Amygdala (tissue), 56 donors: ENCODE results near the gene DMAC2.
"Not testable (repeated sequence)": the region's sequence is repeated elsewhere in the genome, so short reads cannot be mapped to it uniquely, and the experiment has no call there.

Experiments used
- DNase-seq, 56 donors: peaks; one replicate each; lab custom pipeline; 2025; lab: John Stamatoyannopoulos, UW

Gene DMAC2

GRCh38 chr19:41424335-41425173 lies 15.2 kb downstream of the DMAC2 start:
- DNase-seq: no peak

DNA sequence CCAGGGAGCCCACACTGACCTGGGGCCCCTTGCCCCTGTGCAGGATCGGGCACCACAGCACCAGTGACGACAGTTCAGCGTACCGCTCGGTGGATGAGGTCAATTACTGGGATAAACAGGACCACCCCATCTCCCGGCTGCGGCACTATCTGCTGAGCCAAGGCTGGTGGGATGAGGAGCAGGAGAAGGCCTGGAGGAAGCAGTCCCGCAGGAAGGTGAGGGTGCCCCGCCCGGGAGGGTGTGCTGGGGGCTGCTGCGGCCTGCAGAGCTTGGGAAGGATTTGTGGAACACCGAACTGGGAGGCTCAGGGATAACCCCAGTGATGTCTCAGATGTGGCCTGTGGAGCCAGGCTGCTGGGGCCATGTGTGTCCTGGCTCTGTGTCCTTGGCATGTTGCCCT lies 16.8 kb downstream of the DMAC2 start:
- no peak for DNase-seq

DNA sequence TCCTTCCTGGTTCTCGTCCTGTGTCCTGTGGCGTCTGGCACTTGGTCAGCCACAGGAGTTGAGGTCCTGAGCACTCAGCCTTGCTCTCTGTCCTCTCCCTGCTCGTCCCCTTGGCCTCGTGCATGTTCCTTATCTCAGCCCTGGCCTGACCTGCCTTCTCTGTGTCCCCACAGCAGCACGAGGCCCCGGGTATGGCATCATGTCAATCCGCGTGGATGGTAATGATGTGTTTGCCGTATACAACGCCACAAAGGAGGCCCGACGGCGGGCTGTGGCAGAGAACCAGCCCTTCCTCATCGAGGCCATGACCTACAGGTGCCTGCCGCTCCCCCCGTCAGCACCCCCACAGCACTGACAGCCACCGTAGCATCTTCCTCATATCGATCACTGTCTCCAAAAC lies 17.3 kb downstream of the DMAC2 start:
- DNase-seq: no peak

- no peak for DNase-seq
Measured at GRCh38 chr19:41421973-41422372, 17.7 kb downstream of the DMAC2 start.

DNA sequence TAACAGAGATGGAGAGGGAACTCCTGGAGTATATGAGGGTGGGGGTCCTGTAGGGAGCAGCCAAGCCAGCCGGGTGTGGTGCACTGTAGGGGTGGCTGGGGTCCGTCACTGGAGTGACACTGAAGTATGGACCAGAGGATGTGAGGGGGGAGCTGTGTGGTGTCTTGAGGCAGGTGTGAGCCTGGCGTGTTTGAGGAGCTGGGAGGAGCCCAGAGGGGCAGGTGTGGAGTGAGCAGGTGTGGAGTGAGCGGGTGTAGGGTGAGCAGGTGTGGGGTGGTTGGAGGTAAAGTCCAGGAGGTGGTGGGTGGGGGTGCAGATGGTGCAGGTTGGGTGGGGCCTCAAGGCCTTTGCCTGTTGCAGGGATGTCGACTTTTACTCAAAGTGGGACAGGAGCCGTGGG lies 18.4 kb downstream of the DMAC2 start:
- DNase-seq: no peak

DNA sequence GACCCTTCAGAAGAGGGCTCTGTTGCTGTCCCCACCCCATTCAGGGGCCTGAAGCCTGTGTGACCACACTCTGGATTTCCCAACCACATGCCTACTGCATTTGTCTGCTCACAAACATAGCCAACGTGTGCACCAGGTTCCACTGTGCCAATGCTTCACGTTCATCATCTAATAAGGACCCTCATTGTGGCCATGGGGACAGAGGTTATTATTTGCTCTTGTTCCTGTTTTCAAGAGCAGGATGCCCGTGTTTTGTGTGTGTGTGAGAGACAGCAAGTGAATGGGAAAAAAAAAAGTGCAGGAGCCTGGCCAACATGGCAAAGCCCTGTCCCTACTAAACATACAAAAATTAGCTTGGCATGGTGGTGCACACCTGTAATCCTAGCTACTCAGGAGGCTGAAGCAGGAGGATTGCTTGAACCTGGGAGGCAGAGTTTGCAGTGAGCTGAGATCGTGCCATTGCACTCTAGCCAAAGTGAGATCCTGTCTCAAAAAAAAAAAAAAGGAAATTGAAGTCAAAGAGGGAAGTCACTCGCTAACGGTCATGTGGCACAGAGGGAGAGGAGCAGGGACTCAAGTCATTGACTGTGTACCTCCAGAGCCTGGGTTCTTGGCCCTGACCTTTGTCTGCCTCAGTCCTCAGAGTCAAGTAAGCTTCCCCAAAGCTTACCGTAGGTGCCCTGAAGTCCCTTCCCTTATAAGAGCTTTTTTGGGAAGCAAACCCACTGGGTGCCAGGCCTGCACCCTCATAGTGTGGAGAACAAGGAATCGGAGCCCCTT lies 19.4 kb downstream of the DMAC2 start:
- peak in 5 of 56 donors; percentile 2 to 42 (median 12) for DNase-seq

DNA sequence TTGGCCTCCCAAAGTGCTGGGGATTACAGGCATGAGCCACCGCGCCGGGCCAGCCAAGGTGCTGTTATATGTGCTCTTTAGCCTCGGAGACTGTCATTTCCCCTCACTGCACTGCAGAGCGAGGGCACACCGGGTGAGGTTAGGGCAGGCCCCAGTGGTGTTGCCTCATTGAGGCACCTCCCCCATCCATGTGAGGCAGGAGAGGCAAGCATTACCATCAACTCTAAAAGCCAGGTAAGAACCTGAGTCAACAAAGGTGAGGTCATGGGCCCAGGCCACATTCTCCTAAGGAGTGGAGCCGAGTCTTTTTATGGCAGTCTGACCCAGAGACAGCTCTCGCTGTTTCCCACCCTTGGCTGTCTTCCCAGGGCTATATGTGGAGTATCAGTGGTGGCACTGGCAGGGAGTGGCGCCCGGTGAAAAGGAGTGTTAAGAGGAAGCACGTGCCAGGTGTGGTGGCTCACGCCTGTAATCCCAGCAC lies 23.5 kb downstream of the DMAC2 start:
- DNase-seq: no peak

DNA sequence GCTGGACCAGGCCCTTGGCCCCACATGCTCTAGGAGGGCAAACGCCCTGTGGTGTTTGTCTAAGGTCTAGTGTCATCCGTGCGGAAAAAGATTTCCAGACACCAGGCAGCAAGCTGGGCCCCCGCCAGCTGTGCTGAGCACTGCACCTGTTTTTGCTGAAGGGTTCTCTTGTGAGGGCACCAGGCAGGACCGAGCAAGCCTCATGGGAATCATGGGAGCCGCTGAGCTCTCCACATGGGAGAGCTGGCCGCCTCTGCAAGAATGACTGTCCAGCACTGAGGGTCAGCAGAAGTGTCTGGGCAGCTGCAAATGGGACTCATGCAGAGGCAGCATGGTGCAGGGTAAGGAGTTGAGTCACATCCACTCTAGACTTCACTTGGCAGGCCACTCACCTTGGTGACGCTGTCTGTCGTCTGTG lies 24.5 kb downstream of the DMAC2 start:
- no peak for DNase-seq

GRCh38 chr19:41414461-41414860 lies 25.3 kb downstream of the DMAC2 start:
- DNase-seq: no peak

GRCh38 chr19:41413947-41414346 lies 25.8 kb downstream of the DMAC2 start:
- DNase-seq: no peak

GRCh38 chr19:41412953-41413352 lies 26.8 kb downstream of the DMAC2 start:
- no peak for DNase-seq

DNA sequence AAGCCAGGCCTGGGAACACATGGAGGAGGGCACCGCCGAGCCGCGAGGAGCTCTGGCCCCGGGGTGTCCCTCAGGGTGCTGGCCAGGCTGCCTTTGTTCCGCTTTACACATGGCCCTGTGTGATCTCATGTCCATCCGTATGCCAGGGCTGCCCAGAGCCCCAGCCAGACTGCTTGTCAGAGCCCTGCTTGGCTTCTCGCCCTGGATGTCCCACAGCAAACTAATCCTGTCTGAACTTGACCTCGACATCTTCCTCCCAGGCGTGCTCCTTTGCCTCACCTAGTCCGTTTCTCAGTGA lies 27.8 kb downstream of the DMAC2 start:
- DNase-seq: peak in 42 of 56 donors; percentile 13 to 86 (median 49)

DNA sequence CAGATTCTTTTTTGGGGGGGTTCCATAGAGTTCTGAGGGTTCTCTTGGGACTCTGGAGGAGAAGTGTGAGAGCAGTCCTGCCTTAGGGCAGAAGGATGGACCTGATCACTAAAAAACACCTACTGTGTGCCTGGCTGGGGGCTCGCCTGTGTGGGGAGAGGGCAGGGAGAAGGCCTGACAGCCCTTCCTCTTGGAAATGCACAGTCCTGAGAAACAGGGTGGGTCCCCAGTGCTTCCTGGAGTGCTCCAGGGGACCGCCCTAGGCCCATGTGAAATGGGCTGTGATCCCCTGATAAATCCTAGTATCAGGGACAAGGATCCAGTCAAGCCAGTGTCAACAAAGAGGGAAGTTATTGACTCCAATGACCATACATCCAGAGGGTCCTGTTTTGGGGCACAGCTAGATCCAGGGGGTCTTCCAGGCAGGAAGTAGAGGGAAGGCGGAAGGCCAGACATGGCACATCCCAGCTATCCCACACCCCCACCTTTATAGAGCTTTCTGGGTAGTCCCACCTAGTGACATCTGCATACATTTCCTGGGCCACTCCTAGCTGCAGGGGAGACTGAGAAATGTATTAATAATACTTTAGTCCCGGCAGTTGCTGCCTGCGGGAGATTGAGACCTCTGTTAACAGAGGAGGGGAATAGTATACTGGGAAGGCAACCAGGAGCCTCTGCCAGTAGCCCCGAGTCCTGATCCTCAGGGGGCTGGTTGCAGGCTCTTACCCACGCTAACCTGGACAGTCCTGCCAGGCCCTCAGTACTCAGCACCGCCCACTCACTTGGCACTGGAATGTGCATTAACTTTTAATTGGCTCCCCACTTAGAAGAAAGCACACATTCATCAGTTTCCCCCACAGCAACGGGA lies 28.4 kb downstream of the DMAC2 start:
- no peak for DNase-seq

- no peak for DNase-seq
Measured at GRCh38 chr19:41410336-41411054, 29.2 kb downstream of the DMAC2 start.

GRCh38 chr19:41409288-41409687 lies 30.4 kb downstream of the DMAC2 start:
- no peak for DNase-seq

DNA sequence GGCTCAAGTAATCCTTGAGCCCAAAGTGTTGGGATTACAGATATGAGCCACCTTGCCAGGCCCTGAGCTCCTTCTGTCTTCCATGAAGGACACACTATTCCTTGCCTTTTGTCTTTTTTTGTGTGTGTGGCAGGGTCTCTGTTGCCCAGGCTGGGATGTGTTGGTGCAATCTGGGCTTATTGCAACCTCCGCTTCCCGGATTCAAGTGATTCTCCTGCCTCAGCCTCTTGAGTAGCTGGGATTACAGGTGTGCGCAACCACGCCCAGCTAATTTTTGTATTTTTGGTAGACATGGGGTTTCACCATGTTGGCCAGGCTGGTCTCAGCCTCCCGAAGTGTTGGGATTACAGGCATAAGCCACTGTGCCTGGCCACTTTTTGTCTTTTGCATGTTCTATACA lies 30.9 kb downstream of the DMAC2 start:
- not testable (repeated sequence) for DNase-seq

DNA sequence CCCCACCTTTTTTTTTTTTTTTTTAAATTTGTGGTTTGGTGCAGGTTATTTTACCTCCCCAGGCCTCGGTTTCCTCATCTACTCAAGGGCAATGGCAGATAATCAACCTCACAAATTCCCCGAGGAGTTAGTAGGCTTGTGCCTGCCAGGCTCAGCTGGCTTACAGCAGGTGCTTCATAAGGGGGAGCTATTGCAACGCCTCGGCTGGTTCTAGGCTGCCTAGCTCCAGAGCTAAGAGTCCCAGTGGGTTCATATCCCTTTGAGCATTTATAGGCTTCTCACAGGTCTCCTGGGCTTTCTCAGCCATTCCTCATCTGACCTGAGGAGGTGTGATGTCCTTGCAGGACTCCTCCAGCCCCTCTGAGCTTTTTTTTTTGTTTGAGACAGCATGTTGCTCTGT lies 31.5 kb downstream of the DMAC2 start:
- DNase-seq: no peak

GRCh38 chr19:41407271-41407670 lies 32.4 kb downstream of the DMAC2 start:
- DNase-seq: no peak

- no peak for DNase-seq
Measured at GRCh38 chr19:41405776-41406175, 33.9 kb downstream of the DMAC2 start.
